Measurements from ENCODE around the gene IRF9. TPM values are rescaled to one million over a fixed set of nuclear protein-coding genes. Genes with fewer than 3 reads are reported as not detected.

IRF9 gene
- total RNA-seq, 1 experiment from 2014 or later: 25.1 TPM

- Histone ChIP-seq H3K36me3 (ENCODE audit: insufficient read depth, low read length, poor library complexity, severe bottlenecking) (peaks cover 28% of the 10 kb centered on the region), H3K27me3 (replicated peaks; ENCODE audit: insufficient read depth, low read depth, low read length, poor library complexity) (no peaks in the 10 kb centered on the region), H3K9me3 (ENCODE audit: low read depth, low read length, poor library complexity, severe bottlenecking) (no peaks in the 10 kb centered on the region), H3K27ac (ENCODE audit: low read depth, low read length, poor library complexity, severe bottlenecking) (no peak overlapping the region), H3K4me1 (ENCODE audit: insufficient read depth, low read length, poor library complexity, severe bottlenecking) (no peaks in the 10 kb centered on the region), H3K4me3 (ENCODE audit: low read depth, low read length, poor library complexity, severe bottlenecking) (no peak overlapping the region)
- DNase-seq (ENCODE audit: low spot score): no peak
- no peak for TF ChIP-seq EZH2 (IDR thresholded peaks at IDR 0.05; ENCODE audit: borderline replicate concordance, low read depth, low read length, poor library complexity, severe bottlenecking)
- no peak for TF ChIP-seq CTCF (conservative IDR thresholded peaks at IDR 0.05; ENCODE audit: low read depth, low read length)
- BruUV-seq (replicated peaks): no TSS peak
- ChIA-PET POLR2A (ENCODE audit: low non-redundant PET) (no interaction called here), CTCF (no interaction called here)
- intact Hi-C loops (cut with micrococcal nuclease; ENCODE audit: unreplicated experiment): no loop called here
These were observed 38.2 kb upstream of the IRF9 start for GRCh38 chr14:24122898-24123297.

- POLR2A ChIA-PET (ENCODE audit: low non-redundant PET): no interaction called here
- Histone ChIP-seq H3K9me3 (ENCODE audit: low read depth, low read length, poor library complexity, severe bottlenecking) (no peaks in the 10 kb centered on the region), H3K27ac (ENCODE audit: low read depth, low read length, poor library complexity, severe bottlenecking) (no peak overlapping the region), H3K27me3 (replicated peaks; ENCODE audit: insufficient read depth, low read depth, low read length, poor library complexity) (no peaks in the 10 kb centered on the region), H3K36me3 (ENCODE audit: insufficient read depth, low read length, poor library complexity, severe bottlenecking) (peaks cover 20% of the 10 kb centered on the region), H3K4me3 (ENCODE audit: low read depth, low read length, poor library complexity, severe bottlenecking) (no peak overlapping the region), H3K4me1 (ENCODE audit: insufficient read depth, low read length, poor library complexity, severe bottlenecking) (no peaks in the 10 kb centered on the region)
- TF ChIP-seq CTCF (conservative IDR thresholded peaks at IDR 0.05; ENCODE audit: low read depth, low read length) (no peak), EZH2 (IDR thresholded peaks at IDR 0.05; ENCODE audit: borderline replicate concordance, low read depth, low read length, poor library complexity, severe bottlenecking) (no peak)
- DNase-seq (ENCODE audit: low spot score): no peak
- CTCF ChIA-PET: no interaction called here
- BruUV-seq (replicated peaks): TSS peak; percentile 39
- intact Hi-C loops (cut with micrococcal nuclease; ENCODE audit: unreplicated experiment): no loop called here
These were observed 37.3 kb upstream of the IRF9 start for GRCh38 chr14:24123424-24124417.

- no peak overlapping the region for H3K27ac ChIP-seq (ENCODE audit: low read depth, low read length, poor library complexity, severe bottlenecking)
- H3K9me3 ChIP-seq (ENCODE audit: low read depth, low read length, poor library complexity, severe bottlenecking): no peaks in the 10 kb centered on the region
- no peaks in the 10 kb centered on the region for H3K36me3 ChIP-seq (ENCODE audit: insufficient read depth, low read length, poor library complexity, severe bottlenecking)
- no peaks in the 10 kb centered on the region for H3K4me1 ChIP-seq (ENCODE audit: insufficient read depth, low read length, poor library complexity, severe bottlenecking)
- BruUV-seq (replicated peaks): no TSS peak
- intact Hi-C loops (cut with micrococcal nuclease; ENCODE audit: unreplicated experiment): no loop called here
- DNase-seq (ENCODE audit: low spot score): no peak
- ChIA-PET CTCF (no interaction called here), POLR2A (ENCODE audit: low non-redundant PET) (no interaction called here)
- no peak for TF ChIP-seq CTCF (conservative IDR thresholded peaks at IDR 0.05; ENCODE audit: low read depth, low read length)
- TF ChIP-seq EZH2 (IDR thresholded peaks at IDR 0.05; ENCODE audit: borderline replicate concordance, low read depth, low read length, poor library complexity, severe bottlenecking): no peak
- H3K4me3 ChIP-seq (ENCODE audit: low read depth, low read length, poor library complexity, severe bottlenecking): no peak overlapping the region
- no peaks in the 10 kb centered on the region for H3K27me3 ChIP-seq (replicated peaks; ENCODE audit: insufficient read depth, low read depth, low read length, poor library complexity)
These were observed 34.1 kb upstream of the IRF9 start for GRCh38 chr14:24126939-24127338.

Measured in A673 (cell line).